ENCODE data around the gene TMEM82.

DNA sequence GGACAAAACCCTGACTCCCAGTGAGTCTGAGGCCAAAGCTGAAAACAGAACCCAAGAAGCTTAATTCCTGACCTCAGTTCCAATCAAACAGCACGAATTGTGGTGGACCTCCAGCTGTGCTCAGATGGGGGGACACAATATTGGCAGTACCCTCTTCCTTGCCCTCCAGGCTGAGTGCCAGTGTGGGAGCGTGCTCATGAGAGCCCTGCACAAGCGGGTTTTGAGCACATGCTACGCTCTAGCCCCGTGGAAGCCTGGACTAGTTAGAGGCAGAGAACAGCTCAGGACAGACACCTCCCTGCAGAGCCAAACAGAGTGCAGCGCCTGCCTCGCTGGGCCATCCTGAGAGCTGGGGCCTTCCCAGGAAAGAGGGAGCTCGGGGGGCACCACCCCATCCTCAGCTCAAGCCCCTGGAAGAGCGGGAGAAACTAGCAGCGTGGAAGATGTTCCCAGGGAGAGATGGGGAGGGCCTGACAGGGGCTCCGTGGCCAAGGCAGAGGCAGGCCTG is 9.0 kb upstream of the TMEM82 start:
- TF ChIP-seq, protein P1, sequence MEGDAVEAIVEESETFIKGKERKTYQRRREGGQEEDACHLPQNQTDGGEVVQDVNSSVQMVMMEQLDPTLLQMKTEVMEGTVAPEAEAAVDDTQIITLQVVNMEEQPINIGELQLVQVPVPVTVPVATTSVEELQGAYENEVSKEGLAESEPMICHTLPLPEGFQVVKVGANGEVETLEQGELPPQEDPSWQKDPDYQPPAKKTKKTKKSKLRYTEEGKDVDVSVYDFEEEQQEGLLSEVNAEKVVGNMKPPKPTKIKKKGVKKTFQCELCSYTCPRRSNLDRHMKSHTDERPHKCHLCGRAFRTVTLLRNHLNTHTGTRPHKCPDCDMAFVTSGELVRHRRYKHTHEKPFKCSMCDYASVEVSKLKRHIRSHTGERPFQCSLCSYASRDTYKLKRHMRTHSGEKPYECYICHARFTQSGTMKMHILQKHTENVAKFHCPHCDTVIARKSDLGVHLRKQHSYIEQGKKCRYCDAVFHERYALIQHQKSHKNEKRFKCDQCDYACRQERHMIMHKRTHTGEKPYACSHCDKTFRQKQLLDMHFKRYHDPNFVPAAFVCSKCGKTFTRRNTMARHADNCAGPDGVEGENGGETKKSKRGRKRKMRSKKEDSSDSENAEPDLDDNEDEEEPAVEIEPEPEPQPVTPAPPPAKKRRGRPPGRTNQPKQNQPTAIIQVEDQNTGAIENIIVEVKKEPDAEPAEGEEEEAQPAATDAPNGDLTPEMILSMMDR (IDR thresholded peaks at IDR 0.05; ENCODE audit: borderline replicate concordance, extremely low read depth, low read length, poor library complexity, severe bottlenecking), result no peak
- TF ChIP-seq EZH2 (IDR thresholded peaks at IDR 0.05; ENCODE audit: borderline replicate concordance, low read depth, low read length, severe bottlenecking), result no peak

All from DND-41 (cell line).